Stimulated activated CD4-positive, alpha-beta T cell treated with anti-CD3 and anti-CD28 coated beads, Interleukin-4, amount 100 ng/mL, for 4 hours (primary cell): Measurements from ENCODE around the gene USP2.

Experiments used
- DNase-seq, 2 experiments: peaks; one replicate each; pipeline ENCODE4 v3.0.0-alpha.2; 2020

The USP2 gene, protein sequence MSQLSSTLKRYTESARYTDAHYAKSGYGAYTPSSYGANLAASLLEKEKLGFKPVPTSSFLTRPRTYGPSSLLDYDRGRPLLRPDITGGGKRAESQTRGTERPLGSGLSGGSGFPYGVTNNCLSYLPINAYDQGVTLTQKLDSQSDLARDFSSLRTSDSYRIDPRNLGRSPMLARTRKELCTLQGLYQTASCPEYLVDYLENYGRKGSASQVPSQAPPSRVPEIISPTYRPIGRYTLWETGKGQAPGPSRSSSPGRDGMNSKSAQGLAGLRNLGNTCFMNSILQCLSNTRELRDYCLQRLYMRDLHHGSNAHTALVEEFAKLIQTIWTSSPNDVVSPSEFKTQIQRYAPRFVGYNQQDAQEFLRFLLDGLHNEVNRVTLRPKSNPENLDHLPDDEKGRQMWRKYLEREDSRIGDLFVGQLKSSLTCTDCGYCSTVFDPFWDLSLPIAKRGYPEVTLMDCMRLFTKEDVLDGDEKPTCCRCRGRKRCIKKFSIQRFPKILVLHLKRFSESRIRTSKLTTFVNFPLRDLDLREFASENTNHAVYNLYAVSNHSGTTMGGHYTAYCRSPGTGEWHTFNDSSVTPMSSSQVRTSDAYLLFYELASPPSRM

DNA sequence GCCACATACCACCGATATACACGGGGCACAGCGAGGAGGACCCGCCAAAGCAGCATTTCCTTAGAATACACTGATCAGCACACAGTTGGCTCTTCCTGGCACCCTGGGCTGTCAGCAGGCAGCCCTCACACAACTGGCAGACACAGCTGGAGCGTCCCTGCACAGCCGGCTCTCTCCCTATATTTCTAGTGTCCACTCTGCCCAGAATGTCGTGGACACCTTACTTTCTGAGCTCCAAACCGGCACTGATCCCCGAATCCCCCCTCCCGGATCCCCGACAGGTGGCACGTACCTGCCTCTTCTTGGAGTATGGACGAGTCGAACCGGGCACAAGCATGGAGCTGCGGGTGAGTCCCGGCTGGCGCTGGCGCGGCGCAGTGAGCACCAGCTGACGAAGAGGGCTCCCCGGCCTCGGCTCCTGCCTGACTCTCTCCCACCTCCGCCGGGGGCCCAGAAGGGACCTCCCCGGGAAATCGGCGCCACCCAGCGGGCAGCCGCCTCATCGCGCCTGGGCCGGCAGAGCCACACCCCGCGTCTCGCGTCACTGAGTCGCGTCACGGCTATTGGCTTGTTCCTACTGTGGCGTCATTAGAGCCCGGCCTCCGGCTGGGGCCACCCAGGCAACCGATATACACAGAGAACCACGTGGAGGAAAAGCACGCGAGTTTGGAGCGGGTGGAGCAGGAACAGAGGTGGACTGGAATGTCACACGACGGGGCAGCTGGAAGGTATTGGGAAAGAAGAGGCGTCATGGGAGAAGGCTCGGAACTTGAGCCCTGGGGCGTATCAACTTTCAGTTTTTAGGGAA is at the start of gene USP2:
USP2 (minus strand) TSS at position 510 of the 808 bp plus-strand sequence. CDS start 8,210 bp downstream, outside the sequence.
- DNase-seq: peak; percentile 97

DNA sequence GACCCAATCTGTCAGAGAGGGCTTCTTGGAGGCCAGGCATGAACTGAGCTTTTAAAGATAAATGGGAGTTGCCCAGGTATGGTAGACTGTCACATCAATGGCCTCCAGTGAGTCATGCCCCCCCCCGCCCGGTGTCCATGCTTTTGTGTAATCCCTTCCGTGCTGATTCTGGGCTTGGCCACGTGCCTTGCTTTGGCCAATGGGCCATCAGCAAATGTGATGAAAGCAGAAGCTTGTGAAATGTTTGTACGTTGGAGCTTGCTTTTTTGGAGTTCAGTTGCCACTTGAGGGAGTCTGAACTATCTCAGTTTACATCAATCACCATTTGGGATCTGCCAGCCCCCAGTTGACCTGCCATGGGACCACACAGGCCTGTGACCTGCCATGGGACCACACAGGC is 45.8 kb upstream of the USP2 start:
- no peak for DNase-seq

DNA sequence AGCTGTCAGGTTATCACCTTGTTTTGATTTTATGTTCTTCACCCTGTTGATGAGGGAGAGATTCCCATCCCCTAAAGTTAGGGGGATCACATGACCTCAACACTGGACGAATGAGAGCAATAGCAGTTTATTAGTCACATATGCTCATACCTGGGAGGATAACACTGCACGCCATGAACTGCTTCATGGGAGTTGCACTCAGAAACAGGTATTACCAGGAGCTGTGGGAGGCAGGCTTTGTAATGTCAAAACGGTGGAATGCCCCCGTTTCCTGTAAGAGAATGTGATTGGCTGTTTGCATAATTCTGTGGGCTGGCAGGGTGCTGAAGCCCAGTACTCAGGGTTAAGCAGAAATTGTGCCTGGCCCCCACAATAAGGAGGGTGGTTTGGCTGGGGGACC is 44.7 kb upstream of the USP2 start:
- DNase-seq: no peak

DNA sequence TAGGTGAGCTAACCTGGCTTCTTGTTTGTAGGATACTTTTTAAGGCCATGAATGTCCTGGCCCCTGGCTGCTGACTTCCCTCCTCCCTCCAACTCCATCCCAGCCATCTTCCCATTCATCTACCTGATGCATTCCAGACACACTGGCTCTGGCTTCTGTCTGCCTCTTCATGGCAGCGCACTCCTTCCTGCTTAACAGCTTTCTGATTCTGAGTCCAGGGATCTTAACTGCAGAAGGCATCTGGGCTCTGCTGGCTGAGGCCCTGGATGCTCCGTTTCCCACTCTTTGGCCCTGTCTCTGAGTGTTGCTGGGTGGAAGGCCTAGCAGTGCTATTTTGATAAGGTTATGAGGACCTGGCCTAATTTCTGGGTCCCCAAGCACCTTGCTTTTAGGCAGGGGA is 43.3 kb upstream of the USP2 start:
- no peak for DNase-seq

DNA sequence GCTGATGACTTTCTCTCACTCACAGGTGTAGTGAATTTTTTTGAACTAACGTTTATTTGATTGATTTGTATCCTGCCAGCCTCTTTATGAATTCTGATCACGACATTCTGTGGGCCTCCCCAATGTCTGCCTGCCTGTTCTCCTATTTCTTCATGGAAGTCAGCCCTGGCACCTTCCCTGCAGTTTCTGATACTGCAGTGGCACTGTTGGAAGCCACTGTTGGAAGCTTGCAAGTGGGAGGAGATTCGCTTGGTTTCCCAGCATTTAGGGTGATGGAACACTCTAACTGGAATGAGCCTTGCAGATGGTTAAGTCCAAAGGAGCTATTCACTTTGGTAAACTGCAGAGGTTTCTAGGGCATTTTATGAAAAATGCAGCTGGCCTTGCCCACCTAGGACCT is 42.8 kb upstream of the USP2 start:
- no peak for DNase-seq

DNA sequence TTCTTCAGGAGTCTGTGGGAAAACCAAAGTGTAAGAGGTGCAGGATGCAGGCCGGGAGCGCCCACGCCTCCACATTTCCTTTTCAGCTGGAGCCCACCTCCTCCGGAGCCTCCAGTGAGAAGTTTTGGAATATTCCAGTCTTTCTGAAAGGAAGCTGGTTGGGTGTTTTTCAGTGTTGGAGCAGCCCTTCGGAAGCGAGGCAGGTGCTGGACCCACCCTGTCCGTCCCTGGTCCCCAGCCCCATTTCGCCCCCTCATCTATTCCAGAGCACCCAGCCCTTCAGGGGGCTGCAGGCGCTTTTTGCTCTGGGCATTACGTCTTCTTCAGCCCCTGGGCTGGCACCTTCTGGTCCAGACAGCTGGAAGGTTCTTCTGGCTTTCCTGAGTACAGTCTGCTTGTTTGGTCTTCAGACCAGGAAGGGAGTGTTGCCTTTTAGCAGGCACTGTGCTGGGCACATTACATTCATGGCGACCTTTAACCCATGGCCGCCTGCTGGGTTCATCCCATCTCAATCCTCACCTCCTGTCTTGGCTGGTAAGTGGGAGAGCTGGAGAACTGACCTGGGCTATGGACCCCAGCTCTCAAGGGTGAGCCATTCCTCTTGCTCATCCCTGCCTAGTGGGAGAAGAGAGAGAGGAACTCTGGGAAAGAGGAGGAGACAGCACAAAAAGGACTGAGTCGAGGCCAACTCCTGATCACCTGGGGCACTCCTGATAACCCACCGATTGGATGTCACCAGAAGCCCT is 42.2 kb upstream of the USP2 start:
- no peak for DNase-seq

DNA sequence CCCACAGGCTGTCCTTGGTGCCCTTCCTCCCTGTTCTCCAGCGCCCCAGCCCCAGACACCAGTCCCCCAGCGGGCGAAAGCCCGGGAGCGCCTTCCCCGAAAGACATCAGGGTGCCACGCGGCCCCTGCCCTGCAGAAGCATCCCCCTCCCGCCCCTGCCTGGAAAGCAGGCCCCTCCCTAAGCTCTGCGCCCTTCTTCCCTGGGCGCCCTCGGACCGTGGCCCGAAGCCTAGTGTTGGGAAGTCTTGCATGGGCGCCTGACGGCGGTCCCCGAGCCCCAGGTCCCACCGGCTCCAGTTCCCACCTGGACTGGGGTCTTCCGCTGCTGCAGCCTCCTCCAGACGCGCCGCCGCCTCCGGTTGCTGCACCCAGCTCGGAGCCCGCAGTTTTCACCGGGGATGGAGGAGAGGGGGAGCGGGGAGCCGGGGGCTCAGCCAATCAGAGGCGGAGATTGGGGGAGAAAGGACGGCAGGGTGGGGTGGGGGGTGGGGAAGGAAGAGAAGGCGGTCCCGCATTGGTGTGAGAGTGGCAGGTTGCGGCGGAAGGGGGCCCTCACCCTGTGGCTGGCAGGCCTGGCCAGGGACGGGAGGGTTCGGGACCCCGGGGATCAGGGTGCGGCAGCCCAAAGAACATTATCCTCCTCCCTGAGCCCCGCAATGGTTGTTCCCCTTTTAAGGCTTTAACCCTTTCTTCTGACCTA is 41.5 kb upstream of the USP2 start, which contains the start of gene THY1:
THY1 (minus strand) TSS at position 364 of the 700 bp plus-strand sequence. CDS start 2,267 bp downstream, outside the sequence.
- DNase-seq: no peak

DNA sequence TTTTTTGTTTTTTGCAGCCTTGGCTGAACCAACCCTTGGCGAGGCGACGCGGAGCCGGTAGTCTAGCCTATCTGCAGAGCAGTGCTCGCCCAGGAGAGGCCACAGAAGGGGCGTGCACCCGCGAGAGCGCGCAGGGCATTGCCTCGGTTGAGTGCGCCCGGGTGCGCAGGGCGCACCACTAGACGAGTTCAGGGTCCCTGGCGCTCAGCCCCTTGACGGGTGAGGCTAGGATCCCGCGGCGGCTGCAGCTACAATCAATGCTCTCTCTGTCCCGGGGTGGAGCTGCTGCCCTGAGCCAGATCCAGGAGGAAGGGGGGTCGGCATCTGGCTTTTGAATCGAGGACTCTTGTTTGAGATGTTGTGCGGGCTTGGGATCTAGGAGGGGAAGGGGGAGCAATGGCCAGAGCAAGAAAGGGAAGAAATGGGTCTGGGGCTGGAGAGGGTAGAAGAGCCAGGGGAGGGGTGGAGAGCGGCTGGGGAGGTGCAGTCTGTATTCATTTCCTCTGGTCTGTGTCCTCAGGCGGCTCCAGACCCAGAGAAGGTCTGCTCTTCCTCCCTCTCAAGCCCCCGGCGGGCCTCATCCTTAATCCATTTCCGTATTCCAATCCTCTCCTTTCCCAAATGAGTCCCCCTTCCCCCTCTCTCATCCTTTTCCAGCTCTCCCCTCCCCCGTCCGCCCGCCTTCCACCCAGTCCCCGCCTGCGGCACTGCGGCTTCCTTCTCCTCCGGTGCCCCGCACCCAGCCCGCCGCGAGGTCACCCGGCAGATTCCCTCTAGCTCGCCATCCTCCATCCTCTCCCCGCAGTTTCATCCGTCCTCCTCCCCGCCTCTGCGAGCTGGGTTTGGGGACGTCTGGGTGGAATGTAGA is 40.7 kb upstream of the USP2 start:
- peak in 1 of 2 experiments; percentile 4 for DNase-seq

DNA sequence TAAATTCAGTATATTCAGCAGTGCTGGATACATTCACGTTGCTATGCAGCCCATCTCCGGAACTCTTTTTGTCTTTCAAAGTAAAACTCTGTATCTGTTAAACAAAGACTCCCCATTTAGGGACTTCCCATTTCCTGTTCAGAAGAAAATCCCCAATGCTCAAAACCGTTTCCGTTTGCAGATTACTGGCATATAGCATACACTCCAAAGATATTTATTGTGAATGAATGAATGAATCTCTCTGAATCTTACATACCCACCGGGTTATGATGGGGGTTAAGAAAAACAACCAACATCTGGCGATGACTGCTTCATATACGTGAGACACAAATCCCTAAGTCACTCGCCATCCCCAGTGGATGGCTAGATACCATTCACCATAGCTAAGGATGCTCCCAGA is 39.9 kb upstream of the USP2 start:
- no peak for DNase-seq

DNA sequence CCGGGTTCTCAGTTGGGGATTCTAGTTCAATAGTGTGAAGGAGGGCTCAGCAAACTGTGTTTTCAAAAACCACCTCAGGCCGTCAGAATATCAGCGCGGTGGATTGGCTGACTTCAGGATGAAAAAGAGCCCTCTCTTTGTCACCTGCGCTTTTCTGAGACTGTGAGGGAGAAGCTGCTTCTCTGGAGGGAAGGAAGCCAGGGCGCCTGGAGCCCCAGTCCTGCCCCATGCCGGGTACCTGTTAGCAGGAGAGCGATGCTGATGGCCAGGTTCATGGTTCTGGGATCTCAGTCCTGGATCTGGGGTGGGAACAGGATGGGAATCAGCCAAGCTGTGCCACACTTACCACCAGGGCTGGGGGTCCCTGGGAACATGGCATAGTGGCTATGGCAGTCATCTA is 39.1 kb upstream of the USP2 start:
- no peak for DNase-seq

DNA sequence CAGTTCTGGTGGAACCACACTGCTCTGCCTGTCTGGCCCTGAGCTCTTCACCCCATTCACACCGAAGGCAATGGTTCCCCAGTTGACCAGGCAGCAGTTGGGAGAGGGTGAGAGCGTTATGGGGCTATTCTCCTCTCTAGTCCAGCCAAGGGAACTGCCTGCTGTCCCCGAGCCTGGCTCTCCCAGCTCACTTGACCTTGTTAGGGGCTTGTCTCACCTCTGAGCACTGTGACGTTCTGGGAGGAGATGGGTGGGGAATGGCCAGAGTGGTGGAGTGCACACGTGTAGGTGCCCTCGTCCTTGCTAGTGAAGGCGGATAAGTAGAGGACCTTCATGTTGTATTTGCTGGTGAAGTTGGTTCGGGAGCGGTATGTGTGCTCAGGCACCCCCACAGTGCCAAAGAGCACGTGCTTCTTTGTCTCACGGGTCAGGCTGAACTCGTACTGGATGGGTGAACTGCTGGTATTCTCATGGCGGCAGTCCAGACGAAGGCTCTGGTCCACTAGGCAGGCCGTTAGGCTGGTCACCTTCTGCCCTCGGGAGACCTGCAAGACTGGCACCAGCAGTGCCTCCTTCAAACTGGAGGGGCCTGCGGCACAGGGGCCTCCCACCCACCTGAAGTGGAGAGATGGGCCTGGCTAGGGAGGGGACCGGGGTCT is 38.5 kb upstream of the USP2 start:
- no peak for DNase-seq

DNA sequence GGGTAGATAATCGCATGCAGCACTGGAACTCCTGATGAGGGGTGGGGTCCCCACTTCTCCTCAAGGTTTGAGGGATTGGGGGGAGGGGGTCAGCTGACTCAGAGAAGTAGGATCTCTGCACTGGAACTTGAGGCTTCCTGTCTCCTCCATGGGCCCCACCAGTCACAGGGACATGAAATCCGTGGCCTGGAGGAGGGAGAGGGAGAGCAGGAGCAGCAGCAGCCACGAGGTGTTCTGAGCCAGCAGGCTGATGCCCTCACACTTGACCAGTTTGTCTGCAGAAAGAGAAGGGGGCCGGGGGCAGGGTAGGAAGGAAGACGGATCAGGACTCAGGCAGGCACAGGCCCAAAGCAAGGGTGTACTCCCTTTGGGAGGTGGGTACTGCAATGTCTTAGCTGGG is 37.8 kb upstream of the USP2 start:
- no peak for DNase-seq

DNA sequence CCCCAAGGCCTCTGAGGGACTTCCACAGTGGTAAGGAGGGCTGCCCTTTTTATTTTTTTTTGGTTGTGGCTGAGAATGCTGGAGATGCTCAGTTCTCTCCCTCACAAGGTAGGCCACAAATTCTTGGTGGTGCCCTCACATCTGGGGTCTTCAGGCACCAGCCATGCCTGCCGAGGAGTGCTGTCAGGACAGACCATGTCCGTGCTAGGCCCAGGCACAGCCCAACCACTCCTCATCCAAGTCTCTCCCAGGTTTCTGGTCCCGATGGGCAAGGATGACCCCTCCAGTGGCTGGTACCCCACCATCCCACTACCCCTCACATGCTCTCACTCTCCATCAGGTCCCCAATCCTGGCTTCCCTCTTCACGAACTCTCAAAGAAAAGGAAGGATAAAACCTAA is 37.3 kb upstream of the USP2 start:
- no peak for DNase-seq

DNA sequence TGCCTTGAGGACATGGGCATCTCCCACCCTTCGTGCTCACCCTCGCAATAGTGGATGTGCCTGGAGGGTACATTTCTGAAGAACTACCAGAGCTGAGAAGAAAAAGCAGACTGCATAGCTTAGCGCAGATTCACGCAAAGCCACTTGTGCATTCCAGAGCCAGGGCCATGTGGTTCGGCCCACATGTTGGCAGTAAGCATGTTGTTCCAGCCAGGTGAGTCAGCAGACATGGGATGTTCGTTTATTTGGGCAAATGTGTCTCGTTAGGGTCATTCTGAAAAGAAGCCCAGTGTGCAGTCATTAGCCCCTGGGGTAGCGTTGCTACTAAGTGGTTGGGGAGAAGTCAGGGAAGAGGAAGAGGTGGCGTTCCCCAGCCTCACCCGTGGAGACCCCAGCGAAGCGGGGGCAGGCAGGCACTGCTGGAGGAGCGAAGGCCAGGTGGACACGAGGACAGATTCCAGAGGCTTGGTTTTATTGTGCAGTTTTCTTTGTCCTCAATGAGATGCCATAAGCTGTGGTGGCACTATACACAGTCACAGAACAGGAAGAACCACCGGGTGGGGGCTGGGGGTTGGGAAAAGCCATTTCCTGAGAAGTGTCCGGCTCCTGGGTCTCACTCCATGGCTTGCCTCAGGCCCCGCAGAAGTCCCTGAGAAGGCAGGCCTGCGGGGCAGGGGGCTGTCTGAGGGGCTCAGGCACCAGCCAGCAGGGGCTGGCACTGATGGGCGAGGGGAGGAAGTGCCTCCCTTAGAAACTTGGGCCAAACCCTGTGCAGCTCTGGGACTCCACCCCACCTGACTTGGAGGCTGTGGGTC is 36.4 kb upstream of the USP2 start:
- DNase-seq: no peak

DNA sequence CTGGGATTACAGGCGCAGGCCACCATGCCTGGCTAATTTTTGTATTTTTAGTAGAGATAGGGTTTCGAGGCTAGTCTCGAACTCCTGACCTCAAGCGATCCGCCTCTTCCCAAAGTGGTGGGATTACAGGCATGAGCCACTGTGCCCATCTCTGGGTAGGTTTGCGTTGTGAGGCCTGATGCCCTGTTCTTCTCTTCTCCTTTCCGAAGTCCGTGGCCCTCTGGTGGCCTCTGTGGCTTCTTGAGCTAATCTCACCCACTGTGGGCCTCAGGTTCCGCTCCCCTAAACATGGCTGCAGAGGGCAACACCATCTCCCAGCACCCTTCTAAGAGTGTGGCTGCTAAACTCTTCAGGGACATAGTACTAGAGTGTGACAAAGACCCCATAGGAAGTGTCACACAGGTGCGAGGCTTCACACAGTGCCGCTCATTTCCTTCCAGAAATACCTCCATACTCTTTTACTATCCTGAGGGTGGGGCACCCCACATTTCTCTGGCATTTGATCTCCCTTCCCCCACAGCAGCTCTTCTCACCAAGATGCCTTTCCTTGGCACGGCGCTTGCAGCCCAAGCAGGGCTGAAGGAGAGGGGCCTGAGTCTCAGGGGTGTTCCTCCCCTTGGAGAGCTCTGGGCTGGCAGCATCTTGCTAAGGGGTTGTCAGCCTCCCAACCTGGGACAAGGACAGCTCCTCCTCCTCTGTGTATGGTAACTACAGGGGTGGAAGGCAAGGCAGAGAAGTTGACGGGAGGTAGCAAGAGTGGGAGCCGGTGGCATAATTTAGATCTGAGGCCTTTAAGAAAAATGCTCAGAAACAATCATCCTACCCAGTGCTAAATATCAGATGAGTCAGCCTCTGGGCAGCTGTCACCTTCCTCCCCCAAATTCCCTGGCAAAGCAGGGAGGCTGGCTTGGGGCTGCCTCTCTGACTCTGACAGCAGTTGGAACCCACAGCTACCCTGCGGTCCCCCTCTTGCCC is 35.4 kb upstream of the USP2 start:
- DNase-seq: no peak

DNA sequence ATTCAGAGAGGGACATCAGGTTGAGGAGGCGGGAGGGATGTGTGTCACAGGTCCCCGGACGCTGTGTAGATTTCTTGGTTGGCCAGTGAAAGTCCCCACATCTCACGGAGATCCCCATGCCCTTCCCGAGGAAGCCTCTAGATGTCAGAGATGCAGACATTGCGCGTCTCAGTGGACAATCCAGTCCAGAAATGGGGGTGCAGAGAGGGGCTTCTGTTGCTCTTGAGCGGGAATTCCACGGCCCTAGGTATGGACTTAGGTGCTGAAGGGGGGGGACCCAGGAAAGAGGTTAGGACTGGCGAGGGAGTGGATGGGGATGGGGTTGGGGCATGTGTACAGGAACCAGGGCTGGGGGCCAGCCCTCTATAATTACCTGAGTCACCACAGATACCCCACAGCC is 34.5 kb upstream of the USP2 start:
- no peak for DNase-seq

DNA sequence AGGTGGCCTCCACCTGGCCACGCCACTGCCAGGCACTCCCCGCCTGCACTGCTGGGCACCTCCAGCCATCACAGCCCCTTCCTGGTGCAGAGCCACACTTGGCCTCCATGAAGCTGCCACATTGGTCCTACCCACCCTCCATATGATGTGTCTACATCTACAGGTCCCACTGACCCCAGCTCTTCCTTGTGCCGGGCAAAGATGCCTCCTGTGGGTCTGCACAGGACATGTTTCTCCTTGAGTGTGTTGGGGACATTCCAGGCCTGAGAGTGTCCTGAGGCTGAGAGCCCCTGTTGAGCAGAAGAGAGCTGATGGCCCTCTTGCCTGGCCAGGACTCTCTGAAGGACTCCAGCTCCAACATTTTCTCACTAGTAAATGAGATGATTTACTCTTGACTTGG is 34.0 kb upstream of the USP2 start:
- no peak for DNase-seq

DNA sequence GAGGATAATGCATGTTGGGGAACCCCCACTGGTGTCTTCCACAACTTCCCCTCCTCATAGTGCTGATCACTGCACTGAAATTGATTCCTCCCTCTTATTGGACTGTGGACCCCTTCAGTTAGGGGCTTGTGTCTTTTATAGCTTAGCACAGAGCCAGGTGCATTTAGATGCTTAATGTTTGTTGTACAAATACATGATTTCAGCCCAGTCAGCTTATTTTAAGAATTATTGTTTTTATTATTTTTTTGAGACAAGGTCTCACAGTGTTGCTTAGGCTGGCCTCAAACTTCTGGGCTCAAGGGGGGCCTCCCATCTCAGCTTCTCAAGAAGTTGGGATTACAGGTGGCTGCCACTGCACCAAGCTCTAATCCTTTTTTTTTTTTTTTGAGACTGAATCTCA is 33.2 kb upstream of the USP2 start:
- no peak for DNase-seq

DNA sequence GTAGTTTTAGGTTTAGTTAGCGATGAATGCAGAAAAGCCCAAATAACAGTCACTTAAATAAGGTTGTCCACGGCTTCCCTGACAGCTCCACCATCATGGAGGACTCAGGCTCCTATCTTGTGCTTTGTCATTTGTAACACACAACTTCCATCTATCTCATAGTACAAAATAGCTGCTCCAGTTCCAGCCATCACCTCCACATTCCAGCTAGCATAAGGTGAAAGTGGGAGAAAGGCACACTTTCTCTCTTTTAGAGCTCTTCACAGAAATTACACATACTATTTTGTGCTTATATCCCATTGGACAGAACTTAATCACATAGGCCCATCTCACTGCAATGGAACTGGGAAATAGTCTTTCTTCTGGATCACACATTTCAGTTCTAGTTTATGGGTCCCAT is 32.8 kb upstream of the USP2 start:
- DNase-seq: no peak
